ENCODE results near the gene KLHL21. TPM values are rescaled to one million over a fixed set of nuclear protein-coding genes. Genes with fewer than 3 reads are reported as not detected.

The KLHL21 gene
- total and polyA plus RNA-seq, 9 of the 15 experiments (the other 6 are each of a cell fraction or from before 2014, with no cell fraction given): 2.1 to 42.1 (median 17.5) TPM

DNA sequence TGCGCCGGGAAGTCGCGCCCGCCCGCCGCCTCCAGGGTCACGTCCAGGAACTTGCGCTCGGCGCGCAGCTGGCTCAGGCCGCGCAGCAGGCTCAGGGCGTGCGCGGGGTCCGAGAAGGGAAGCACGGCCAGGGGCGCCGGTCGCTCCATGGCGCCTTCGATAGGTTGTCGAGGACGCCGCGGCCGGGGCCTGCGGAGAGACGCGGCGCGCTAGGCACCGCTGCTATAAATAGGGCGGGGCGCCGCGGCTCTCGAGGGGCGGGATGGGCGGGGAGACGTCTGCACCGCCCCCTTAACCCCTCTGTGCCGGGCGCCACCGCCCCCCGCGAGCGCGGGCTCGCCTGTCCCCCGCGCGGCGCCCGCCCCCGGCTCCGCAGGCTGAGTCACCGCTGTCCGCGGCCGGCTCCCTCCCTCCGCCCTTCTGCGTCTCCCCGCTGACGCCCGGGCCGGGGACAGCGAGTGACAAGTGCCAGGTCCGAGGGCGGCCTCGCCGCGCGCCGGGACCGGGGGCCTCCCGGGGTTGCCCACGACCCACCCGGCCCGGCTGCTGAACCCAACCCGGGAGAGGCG, at the start of gene KLHL21 (continued):
- TF ChIP-seq, protein P1, sequence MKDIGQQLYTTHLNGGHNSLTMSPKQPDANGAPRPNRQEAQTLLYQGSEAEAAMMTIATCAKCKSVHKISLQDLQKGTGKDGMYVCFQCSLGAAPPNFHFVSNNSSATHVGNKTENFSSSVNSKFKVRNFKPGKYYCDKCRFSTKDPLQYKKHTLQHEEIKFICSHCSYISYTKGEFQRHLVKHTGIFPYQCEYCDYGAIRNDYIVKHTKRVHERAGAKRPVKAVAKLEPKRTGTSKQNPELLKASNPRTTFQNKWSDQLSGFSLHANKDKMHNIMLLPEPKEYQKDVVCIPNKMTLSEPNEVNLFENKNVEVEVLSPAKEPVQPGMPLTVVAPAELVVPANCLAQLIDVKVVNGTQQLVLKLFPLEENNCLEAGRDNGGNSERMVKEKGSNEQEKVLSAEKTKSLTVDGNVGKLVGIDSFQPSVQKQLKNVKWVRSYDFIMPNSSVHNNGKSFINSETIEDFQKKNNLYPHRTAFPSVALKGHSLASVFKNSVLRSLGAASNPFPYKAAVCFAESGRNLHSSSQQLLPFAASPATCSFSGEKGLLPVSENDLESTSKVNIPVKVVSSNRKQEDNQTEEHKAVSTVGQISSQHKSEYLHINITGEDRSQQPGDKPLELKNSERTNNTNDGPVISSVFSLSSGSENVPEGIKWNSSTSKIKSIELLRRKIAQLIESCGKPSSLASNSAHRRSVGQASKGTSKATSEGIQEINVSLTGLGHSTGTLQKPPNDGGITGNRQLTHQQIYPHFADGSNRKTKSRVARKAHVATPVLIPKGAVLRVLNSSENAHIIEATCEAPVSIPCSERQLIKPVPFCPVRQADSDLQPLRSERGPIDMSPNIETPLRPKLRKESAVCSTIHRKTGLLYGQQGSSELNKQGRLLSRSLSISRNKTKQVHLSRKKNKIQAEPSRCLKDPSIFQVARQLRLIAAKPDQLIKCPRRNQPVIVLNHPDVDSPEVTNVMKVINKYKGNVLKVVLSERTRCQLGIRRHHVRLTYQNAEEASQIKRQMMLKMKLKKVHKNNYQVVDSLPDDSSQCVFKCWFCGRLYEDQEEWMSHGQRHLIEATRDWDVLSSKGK (CRISPR knock-in tag; IDR thresholded peaks at IDR 0.05): no peak
- TF ChIP-seq, protein P2, sequence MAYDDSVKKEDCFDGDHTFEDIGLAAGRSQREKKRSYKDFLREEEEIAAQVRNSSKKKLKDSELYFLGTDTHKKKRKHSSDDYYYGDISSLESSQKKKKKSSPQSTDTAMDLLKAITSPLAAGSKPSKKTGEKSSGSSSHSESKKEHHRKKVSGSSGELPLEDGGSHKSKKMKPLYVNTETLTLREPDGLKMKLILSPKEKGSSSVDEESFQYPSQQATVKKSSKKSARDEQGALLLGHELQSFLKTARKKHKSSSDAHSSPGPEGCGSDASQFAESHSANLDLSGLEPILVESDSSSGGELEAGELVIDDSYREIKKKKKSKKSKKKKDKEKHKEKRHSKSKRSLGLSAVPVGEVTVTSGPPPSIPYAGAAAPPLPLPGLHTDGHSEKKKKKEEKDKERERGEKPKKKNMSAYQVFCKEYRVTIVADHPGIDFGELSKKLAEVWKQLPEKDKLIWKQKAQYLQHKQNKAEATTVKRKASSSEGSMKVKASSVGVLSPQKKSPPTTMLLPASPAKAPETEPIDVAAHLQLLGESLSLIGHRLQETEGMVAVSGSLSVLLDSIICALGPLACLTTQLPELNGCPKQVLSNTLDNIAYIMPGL (CRISPR knock-in tag; IDR thresholded peaks at IDR 0.05): 0 out of 2 replicates have a peak, but pooled peaks have one; percentile 60
- TF ChIP-seq ZNF785 (CRISPR knock-in tag; IDR thresholded peaks at IDR 0.05) (no peak), BRD4 (IDR thresholded peaks at IDR 0.05) (no peak), ZNF197 (CRISPR knock-in tag; IDR thresholded peaks at IDR 0.05; ENCODE audit: low read depth) (no peak), KAT8 (IDR thresholded peaks at IDR 0.05; ENCODE audit: low read depth) (no peak), RB1 (IDR thresholded peaks at IDR 0.05; ENCODE audit: low read depth) (peak; percentile 89), ZNF239 (CRISPR knock-in tag; IDR thresholded peaks at IDR 0.05) (no peak), POLR2A (conservative IDR thresholded peaks at IDR 0.05) (peak; percentile 82; the same call in 1 of the 2 replicates), CXXC5 (CRISPR knock-in tag; IDR thresholded peaks at IDR 0.05) (peak; percentile 95), FOXM1 (IDR thresholded peaks at IDR 0.05; ENCODE audit: low read depth) (no peak), FOXM1 (CRISPR knock-in tag; IDR thresholded peaks at IDR 0.05; ENCODE audit: low read depth) (no peak; the same call in 1 of the 2 replicates)
- TF ChIP-seq, protein P3, sequence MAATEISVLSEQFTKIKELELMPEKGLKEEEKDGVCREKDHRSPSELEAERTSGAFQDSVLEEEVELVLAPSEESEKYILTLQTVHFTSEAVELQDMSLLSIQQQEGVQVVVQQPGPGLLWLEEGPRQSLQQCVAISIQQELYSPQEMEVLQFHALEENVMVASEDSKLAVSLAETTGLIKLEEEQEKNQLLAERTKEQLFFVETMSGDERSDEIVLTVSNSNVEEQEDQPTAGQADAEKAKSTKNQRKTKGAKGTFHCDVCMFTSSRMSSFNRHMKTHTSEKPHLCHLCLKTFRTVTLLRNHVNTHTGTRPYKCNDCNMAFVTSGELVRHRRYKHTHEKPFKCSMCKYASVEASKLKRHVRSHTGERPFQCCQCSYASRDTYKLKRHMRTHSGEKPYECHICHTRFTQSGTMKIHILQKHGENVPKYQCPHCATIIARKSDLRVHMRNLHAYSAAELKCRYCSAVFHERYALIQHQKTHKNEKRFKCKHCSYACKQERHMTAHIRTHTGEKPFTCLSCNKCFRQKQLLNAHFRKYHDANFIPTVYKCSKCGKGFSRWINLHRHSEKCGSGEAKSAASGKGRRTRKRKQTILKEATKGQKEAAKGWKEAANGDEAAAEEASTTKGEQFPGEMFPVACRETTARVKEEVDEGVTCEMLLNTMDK (IDR thresholded peaks at IDR 0.05; ENCODE audit: borderline replicate concordance, insufficient read depth, low read depth, low read length, poor library complexity, severe bottlenecking): no peak
- TF ChIP-seq, protein P4, sequence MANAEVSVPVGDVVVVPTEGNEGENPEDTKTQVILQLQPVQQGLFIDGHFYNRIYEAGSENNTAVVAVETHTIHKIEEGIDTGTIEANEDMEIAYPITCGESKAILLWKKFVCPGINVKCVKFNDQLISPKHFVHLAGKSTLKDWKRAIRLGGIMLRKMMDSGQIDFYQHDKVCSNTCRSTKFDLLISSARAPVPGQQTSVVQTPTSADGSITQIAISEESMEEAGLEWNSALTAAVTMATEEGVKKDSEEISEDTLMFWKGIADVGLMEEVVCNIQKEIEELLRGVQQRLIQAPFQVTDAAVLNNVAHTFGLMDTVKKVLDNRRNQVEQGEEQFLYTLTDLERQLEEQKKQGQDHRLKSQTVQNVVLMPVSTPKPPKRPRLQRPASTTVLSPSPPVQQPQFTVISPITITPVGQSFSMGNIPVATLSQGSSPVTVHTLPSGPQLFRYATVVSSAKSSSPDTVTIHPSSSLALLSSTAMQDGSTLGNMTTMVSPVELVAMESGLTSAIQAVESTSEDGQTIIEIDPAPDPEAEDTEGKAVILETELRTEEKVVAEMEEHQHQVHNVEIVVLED (CRISPR knock-in tag; IDR thresholded peaks at IDR 0.05): peak; percentile 86
- TF ChIP-seq, protein P5, sequence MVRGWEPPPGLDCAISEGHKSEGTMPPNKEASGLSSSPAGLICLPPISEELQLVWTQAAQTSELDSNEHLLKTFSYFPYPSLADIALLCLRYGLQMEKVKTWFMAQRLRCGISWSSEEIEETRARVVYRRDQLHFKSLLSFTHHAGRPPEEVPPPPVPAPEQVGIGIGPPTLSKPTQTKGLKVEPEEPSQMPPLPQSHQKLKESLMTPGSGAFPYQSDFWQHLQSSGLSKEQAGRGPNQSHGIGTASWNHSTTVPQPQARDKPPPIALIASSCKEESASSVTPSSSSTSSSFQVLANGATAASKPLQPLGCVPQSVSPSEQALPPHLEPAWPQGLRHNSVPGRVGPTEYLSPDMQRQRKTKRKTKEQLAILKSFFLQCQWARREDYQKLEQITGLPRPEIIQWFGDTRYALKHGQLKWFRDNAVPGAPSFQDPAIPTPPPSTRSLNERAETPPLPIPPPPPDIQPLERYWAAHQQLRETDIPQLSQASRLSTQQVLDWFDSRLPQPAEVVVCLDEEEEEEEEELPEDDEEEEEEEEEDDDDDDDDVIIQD (CRISPR knock-in tag; IDR thresholded peaks at IDR 0.05): no peak; the same call in 1 of the 2 replicates
- TF ChIP-seq, protein P6, sequence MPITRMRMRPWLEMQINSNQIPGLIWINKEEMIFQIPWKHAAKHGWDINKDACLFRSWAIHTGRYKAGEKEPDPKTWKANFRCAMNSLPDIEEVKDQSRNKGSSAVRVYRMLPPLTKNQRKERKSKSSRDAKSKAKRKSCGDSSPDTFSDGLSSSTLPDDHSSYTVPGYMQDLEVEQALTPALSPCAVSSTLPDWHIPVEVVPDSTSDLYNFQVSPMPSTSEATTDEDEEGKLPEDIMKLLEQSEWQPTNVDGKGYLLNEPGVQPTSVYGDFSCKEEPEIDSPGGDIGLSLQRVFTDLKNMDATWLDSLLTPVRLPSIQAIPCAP (CRISPR knock-in tag; IDR thresholded peaks at IDR 0.05; ENCODE audit: borderline replicate concordance): no peak
